Measurements from ENCODE around the gene APOBEC3F.
"Not testable (repeated sequence)": the region's sequence is repeated elsewhere in the genome, so short reads cannot be mapped to it uniquely, and the experiment has no call there.

Gene APOBEC3F

DNA sequence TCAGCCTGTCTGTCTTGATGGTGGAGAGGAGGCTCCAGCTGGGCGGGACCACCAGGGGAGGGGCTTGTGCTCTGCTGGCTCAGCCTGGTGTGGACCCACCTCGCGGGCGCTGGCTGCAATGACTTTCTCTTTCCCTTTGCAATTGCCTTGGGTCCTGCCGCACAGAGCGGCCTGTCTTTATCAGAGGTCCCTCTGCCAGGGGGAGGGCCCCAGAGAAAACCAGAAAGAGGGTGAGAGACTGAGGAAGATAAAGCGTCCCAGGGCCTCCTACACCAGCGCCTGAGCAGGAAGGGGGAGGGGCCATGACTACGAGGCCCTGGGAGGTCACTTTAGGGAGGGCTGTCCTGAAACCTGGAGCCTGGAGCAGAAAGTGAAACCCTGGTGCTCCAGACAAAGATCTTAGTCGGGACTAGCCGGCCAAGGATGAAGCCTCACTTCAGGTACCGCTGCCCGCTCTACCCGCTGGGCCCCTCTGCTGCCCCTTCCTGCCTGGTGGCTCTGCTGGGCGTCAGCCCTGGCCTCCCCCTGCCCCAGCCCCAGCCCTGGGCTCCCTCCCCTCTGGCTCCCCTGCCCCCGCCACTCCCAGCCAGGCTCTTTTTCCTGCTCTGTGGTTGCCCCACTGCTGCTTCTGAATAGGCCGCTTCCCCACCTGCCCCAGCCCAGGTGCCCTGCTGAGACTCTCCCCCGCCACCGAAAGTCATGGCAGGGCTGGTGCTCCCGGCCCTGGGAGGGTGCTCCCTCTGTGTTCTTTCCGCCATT, at the start of gene APOBEC3F:
Gene APOBEC3F (plus strand): TSS at position 327 of the 759 bp plus-strand sequence. CDS start 97 bp downstream, at position 424.
- peak; percentile 47 for TF ChIP-seq POLR2A (IDR thresholded peaks at IDR 0.05; ENCODE audit: low read length)
- DNase-seq: peak in 1 of 2 experiments; percentile 91

DNA sequence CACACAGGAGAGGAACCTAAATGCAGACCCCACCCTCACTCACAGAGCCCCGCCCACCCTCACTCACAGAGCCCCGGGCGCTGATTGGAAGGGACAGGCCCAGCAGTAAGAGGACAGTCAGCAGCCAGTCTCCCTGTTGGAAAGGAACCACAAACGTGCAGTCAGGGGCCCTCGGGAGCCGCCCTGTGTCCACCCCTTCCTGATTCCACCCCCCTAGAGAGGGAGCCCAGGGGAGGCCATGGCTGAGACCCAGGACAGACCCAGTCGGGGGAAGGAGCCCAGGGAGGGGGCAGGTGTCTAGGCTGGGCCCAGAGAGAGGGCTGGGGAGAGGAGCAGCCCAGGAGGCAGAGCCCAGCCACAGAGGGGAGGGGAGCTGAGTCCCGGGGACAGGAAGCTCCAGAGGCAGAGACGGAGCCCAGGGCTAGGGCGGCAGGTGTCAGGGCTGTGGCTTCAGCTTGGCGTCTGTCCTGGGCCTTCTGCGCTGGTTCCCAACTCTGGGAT, 47.7 kb upstream of the APOBEC3F start:
- DNase-seq: peak; percentile 20 to 33

DNA sequence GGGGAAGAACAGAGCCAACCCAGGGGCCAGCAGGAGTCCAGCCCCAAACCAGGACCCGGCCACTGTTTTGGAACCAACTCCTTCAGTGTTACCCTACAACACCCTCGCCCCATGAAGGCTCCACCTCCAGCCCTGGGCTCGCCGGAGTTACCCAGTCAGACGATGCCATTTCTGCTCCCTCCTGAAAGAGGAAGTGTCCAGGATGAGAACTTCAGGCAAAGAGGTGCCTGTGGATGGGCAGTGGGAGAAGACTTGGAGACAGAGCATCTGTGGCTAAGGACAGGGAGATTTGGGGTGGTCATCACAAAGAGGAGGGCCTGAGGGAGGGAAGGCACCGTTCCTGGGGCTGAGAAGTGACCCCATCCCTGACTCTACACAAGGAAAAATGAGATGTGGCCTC, 44.6 kb upstream of the APOBEC3F start:
- DNase-seq: no peak
- TF ChIP-seq GATA1 (IDR thresholded peaks at IDR 0.05; ENCODE audit: low read depth, low read length): no peak
- no peak for TF ChIP-seq POLR2A (IDR thresholded peaks at IDR 0.05; ENCODE audit: low read length)

DNA sequence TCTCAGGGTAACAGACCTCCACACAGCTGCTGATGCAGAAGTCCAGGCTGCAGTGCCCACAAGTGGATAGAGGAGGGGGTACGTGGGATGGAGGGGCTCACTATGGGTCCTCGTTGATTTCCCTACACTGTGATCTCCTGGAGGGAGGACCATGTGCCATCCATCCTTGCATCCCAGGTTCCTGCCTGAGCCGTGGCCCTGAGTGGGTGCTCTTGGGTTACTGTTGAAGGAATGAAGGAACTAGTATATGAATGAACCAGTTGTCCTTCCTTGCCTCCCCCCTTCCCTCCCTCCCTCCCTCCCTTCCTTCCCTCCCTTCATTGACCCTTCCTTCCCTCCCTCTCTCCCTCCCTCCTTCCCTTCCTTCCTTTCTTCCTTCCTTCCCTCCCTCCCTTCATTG, 43.1 kb upstream of the APOBEC3F start:
- no peak for DNase-seq
- TF ChIP-seq POLR2A (IDR thresholded peaks at IDR 0.05; ENCODE audit: low read length): no peak

DNA sequence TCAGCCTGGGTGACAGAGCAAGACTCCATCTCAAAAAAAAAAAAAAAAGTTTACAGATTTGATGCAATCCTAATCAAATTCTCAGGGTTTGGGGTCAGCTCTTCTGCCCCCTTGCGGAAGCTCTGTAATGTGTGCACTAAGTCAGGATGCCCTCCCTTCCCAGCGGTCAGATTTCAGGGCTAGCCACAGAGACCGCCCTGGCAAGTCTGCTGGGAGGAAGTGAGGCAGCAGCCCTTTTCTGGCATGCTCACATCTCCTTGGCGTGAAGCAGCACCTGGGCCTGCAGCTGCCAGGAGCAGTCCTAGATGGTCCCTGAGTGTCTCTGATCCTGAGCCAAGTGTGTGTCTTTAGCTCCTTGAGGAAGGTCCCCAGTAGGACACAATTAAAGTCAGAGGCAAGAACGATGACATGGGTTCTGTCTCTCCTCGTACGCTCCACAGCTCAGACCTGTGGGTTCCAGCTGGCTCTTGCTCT, 37.5 kb upstream of the APOBEC3F start:
- TF ChIP-seq POLR2A (IDR thresholded peaks at IDR 0.05; ENCODE audit: low read length) (no peak), GATA1 (IDR thresholded peaks at IDR 0.05; ENCODE audit: low read depth, low read length) (no peak)
- DNase-seq: peak; percentile 76 to 86

DNA sequence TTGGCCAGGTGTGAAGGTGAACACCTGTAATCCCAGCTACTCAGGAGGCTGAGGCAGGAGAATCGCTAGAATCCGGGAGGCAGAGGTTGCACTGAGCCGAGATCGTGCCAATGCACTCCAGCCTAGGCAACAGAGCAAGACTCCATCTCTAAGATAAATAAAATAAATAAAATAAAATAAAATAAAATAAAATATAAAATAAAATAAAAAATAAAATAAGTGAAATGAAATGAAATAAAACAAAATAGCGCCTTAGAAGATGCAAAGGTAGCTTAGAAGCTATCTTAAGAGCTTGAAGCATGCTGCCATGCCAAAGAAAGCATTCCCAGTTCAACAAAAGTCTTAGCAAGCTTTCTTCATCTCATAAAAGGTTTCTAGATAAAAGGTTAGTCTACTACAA, 33.5 kb upstream of the APOBEC3F start:
- no peak for TF ChIP-seq POLR2A (IDR thresholded peaks at IDR 0.05; ENCODE audit: low read length)
- no peak for TF ChIP-seq GATA1 (IDR thresholded peaks at IDR 0.05; ENCODE audit: low read depth, low read length)
- no peak for DNase-seq

DNA sequence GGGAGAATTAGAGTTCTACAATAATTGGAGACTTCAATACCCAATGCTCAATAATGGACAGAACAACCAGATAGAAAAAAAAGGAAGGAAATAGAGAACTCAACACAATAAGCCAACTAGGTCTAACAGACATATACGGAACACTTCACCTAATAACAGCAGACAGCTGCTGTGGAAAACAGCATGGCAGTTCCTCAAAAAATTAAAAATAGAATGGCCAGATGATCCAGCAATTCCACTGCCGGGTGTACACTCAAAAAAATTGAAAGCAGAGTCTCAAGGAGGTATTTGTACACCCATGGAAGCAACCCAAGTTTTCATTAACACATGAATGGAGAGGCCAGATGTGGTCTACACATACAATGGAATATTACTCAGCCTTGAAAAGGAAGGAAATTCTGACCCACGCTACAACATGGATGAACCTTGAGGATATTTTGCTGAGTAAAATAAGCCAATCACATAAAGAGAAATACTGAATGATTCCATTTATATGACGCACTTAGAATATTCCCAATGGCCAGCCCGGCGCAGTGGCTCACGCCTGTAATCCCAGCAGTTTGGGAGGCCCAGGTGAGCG, 32.3 kb upstream of the APOBEC3F start:
- DNase-seq: not testable (repeated sequence)

DNA sequence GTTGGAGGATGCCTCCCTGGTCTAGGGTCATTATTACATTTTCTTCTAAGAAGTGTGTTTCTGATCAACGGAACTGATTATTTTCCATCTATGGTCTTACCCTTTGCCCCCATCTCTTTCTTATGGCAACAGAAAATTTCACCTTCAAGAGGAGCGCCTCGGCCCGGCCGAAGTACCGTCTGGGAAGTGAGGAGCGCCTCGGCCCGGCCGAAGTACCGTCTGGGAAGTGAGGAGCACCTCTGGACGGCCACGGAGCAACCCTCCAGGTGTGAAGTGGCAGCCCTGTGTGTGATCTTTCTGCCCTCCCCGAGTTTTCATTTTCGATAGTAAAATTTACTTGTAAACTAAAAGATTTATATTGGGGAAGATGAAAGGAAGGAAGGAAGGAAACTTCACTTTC, 29.7 kb upstream of the APOBEC3F start:
- no peak for DNase-seq
- TF ChIP-seq POLR2A (IDR thresholded peaks at IDR 0.05; ENCODE audit: low read length) (no peak), GATA1 (IDR thresholded peaks at IDR 0.05; ENCODE audit: low read depth, low read length) (no peak)

DNA sequence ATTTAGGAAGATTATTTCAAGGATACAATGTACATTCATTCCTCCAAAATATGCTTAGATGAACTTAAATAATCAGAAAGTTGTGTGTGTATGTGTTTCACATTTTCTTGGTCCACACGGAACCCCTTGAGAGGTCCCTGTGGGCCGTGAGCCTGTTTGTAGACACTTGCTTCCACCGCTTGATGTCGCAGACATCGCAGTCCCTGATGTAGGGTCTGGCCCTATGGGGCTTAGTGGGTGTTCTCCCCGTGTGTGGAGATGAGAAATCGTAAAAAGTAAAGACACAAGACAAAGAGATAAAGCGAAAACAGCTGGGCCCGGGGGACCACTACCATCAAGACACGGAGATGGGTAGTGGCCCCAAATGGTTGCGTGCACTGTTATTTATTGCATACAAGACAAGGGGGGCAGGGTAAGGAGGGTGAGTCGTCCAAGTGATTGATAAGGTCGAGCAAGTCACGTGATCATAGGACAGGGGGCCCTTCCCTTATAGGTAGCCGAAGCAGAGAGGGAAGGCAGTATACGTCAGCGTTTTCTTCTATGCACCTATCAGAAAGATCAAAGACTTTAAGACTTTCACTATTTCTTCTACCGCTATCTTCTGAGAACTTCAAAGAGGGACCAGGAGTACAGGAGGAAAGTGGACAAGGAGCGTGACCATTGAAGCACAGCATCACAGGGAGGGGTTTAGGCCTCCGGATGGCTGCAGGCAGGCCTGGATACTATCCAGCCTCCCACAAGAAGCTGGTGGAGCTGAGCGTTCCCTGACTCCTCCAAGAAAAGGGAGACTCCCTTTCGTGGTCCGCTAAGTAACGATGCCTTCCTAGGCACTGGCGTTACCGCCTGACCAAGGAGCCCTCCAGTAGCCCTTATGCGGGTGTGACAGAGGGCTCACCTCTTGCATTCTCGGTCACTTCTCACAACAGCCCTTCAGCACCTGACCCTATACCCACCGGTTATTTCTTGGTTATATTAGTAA, 27.8 kb upstream of the APOBEC3F start:
- no peak for TF ChIP-seq POLR2A (IDR thresholded peaks at IDR 0.05; ENCODE audit: low read length)
- DNase-seq: peak; percentile 52 to 54

DNA sequence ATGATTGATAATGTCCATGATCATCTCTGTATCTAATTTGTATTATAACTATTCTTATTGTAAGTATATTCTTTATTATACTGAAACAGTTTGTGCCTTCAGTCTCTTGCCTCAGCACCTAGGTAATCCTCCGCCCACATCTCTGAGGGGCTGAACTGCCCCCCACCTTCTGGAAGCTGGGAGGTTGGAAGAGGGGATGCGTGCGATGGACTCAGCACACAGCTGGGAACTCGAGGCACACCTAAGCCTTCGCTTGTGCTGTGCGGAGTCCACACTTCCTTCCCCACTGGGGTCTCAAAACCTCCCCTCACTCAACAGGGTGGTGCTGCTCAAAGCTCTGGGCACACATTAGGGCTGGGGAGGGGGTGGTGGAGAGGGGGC, 27.1 kb upstream of the APOBEC3F start:
- DNase-seq: peak; percentile 81 to 82

DNA sequence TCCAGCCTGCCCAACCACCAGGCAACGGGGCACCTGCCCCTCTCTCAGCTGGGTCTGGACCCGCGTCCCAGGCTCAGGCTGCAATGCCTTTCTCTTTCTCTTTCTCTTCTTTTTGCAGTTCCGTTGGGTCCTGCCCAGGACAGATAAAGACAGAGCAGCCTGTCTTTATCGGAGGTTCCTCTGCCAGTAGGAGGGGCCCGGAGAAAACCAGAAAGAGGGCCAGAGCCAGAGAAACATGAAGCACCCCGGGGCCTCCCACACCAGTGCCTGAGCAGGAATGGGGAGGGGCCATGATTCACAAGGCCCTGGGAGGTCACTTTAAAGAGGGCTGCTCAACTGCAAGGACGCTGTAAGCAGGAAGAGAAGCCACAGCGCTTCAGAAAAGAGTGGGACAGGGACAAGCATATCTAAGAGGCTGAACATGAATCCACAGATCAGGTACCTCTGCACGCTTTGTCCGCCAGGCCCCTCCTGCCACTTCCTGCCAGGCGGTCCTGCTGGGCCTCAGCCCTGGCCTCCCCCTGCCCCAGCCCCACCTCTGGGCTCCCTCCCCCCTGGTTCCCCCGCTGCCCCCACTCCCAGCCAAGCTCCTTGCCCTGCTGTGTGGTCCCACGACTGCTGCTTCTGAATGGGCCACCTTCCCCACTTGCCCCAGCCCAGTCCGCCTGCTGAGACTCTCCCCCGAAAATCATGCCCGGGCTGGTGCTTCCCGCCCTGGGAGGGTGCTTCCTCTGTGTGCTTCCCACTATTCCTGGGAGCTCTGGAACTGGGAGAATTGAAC, 26.5 kb upstream of the APOBEC3F start, which contains the start of gene APOBEC3C:
Gene APOBEC3C (plus strand): TSS at position 316 of the 781 bp plus-strand sequence. CDS start 106 bp downstream, at position 422.
- peak; percentile 96 to 98 for DNase-seq
- TF ChIP-seq GATA1 (IDR thresholded peaks at IDR 0.05; ENCODE audit: low read depth, low read length) (peak; percentile 70), POLR2A (IDR thresholded peaks at IDR 0.05; ENCODE audit: low read length) (peak; percentile 91)

DNA sequence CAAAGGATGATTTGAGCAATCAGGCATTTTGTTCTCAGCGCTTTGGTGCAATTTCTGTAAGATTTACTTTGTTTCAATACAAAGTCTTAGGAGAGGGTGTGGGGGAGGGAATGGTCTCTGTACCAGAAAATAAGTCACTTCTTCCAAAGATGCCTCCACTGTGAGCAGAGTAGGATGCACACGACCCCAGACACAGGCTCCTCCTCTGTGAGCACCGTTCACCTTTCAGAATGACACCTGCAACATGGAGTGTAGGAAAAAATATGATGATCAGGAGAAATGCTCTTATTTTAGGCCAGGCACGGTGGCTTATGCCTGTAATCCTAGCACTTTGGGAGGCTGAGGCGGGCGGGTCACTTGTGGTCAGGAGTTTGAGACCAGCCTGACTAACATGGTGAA, 25.9 kb upstream of the APOBEC3F start:
- DNase-seq: peak; percentile 31 to 53

DNA sequence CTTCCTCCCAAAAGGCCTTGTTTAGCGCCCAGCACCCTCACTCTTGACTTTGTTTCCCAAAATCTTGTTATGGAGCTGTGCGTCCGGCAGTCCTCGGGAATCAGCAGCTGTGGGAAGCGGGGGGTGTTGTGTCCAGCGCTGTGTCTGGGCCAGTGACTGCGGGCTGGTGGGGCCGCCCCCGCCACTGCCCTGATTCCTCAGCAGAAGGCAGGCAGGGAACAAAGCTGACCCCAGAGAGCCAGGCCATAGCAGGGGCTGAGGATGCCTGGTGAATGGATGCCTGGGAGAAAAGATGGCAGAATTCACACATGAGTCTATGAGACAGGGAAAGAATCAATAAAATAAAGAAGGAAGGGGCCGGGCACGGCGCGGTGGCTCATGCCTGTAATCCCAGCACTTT, 24.1 kb upstream of the APOBEC3F start:
- TF ChIP-seq POLR2A (IDR thresholded peaks at IDR 0.05; ENCODE audit: low read length): no peak
- TF ChIP-seq GATA1 (IDR thresholded peaks at IDR 0.05; ENCODE audit: low read depth, low read length): no peak
- DNase-seq: no peak

Data from erythroblast (primary cell).